Uterus (tissue), 4 donors: ENCODE data around the gene ALG12. TPM values are rescaled to one million over a fixed set of nuclear protein-coding genes. Genes with fewer than 3 reads are reported as not detected.
A peak's percentile ranks its signal among the peaks of the same experiment; 100 is the strongest.

Experiments
- DNase-seq, 2 donors: peaks; one replicate each; pipeline ENCODE4 v3.0.0-alpha.2; 2019 to 2020
- H3K27ac ChIP-seq, 2 donors: fragments of 200-600 bp; sonication (generic); 1 replicate in 1 of 2; 2 replicates in 1 of 2; pipeline ENCODE4 v1.5.1; 2016 to 2018
- H3K27me3 ChIP-seq, 2 donors: fragments of 200-600 bp; sonication (generic); one replicate each; pipeline ENCODE4 v1.5.1; 2018 to 2019; ENCODE audit warnings: control low read depth in 1 of 2
- H3K36me3 ChIP-seq, 2 donors: fragments of 200-600 bp; sonication (generic); one replicate each; pipeline ENCODE4 v1.5.1; 2019; ENCODE audit warnings: control low read depth in 1 of 2
- H3K4me1 ChIP-seq, 2 donors: fragments of 200-600 bp; sonication (generic); one replicate each; pipeline ENCODE4 v1.5.1; 2018 to 2019; ENCODE audit warnings: control low read depth in 1 of 2
- H3K4me3 ChIP-seq, 2 donors: fragments of 200-600 bp; sonication (generic); 1 replicate in 1 of 2; 2 replicates in 1 of 2; pipeline ENCODE4 v1.5.1; 2018 to 2019; ENCODE audit warnings: mild to moderate bottlenecking in 1 of 2
- H3K9me3 ChIP-seq, 2 donors: fragments of 200-600 bp; sonication (generic); one replicate each; pipeline ENCODE4 v1.5.1; 2019; ENCODE audit warnings: control low read depth in 1 of 2
- POLR2A ChIP-seq, 2 donors: fragments of 450-650 bp; IDR thresholded peaks; one replicate each; pipeline ENCODE4 v1.6.1; 2016; ENCODE audit warnings: antibody characterized with exemption in 2 of 2, mild to moderate bottlenecking in 1 of 2, moderate library complexity in 1 of 2
- intact Hi-C: fragments of 100-400 bp; cut with DNase I; formaldehyde crosslinking; loops from one replicate; pipeline ENCODE4 v1.15.1; 2023; ENCODE audit warnings: low total_unique reads
- total RNA-seq, 4 donors: library from RNA; depleted of rRNA in 3 of 4; stranded (reverse); fragments of >200 nt in 3 of 4; gene quantifications; one replicate each; pipeline versions ENCODE4 v1.1.0 to v1.2.4, GENCODE V29; 2014 to 2023
- TF ChIP-seq, protein P1 (sequence below), 4 experiments: fragments of 200-600 bp in 2 of 4; fragments of 450-650 bp in 2 of 4; sonication (generic) in 2 of 4; IDR thresholded peaks; one replicate each; pipeline ENCODE4 v1.5.1; 2016 to 2019; ENCODE audit warnings: antibody characterized with exemption in 4 of 4, mild to moderate bottlenecking in 2 of 4, moderate library complexity in 1 of 4
- donor health status: DM: yes; HTN: yes; CAD: no.

The ALG12 gene
- total RNA-seq, 4 donors from 2014 or later: 11.8 to 22.5 (median 18.3) TPM

DNA sequence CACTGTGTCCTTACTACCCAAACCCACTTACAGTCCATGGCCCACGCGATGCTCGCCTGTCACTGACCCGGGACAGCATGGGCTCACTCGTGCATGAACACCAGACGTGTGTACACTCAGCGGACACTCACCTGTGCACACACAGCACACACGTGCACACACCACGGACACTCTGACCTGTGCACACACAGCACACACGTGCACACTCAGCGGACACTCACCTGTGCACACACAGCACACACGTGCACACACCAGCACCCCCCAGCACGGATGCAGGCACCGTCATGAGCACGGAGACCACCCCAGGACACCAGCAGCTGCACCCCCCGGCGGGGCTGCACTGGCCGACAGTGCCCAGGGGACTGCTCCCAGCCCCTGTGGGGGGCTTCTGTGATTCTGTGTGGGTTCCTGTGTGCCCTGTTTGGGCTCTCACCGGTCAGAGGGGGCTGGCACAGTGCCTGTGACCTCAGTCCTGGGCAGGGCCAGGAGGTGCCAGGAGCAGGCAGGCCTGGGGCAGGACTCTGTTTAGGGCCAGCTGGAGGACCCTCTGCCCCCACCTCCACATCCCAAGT, 20.4 kb upstream of the ALG12 start:
- Histone ChIP-seq H3K36me3 (no peaks in the 10 kb centered on the region), H3K27ac (peak overlapping the region; percentile 22 to 68), H3K4me3 (no peak overlapping the region), H3K9me3 (no peaks in the 10 kb centered on the region), H3K4me1 (peaks cover 0 to 24% of the 10 kb centered on the region in 2 donors), H3K27me3 (no peaks in the 10 kb centered on the region)
- intact Hi-C loops: loop anchor here (5.0 kb wide), 1 partner anchor 34 kb away; no protein-coding TSS in a partner anchor
- no peak for DNase-seq
- TF ChIP-seq, protein P1, sequence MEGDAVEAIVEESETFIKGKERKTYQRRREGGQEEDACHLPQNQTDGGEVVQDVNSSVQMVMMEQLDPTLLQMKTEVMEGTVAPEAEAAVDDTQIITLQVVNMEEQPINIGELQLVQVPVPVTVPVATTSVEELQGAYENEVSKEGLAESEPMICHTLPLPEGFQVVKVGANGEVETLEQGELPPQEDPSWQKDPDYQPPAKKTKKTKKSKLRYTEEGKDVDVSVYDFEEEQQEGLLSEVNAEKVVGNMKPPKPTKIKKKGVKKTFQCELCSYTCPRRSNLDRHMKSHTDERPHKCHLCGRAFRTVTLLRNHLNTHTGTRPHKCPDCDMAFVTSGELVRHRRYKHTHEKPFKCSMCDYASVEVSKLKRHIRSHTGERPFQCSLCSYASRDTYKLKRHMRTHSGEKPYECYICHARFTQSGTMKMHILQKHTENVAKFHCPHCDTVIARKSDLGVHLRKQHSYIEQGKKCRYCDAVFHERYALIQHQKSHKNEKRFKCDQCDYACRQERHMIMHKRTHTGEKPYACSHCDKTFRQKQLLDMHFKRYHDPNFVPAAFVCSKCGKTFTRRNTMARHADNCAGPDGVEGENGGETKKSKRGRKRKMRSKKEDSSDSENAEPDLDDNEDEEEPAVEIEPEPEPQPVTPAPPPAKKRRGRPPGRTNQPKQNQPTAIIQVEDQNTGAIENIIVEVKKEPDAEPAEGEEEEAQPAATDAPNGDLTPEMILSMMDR (IDR thresholded peaks at IDR 0.05): no peak
- TF ChIP-seq POLR2A (IDR thresholded peaks at IDR 0.05): no peak

DNA sequence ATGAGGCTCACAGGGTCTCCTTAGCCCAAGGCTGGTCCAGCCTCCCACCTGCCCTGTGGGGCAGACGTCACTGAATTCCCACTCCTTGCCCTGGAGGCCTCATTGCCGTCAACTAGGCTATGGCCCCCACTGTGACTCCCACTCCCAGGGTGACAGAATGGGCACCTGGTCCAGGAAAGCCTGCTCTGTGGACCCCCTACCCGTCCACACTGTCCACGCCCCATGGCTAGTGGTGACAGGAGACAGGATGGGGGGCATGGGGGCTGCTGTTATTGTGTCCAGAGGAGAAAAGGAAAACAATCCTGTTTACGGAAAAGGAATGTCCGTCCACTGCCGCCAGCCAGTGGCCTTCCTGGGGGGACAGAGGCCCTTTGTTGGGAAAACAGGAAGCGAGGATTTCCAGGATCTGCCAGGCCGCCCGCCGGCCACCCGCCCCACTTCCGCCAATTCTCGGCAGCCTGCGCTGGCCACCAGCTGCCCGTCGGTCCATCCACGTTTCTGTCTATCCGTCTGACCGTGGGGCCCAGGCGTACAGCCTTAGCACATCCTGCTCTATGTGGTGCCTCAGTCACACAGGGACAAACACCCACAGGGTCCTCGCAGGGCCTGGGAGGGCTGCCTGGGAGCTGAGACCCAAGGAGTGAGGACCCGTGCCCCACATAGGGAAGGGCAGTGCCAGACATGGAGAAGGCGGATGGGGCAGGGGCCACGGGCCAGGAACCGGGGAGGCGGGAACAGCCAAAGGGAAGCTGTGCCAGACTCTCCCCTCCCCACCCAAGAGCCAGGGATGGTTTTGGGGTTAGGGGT, 19.7 kb upstream of the ALG12 start:
- Histone ChIP-seq H3K9me3 (no peaks in the 10 kb centered on the region), H3K4me3 (no peak overlapping the region), H3K36me3 (no peaks in the 10 kb centered on the region), H3K27me3 (no peaks in the 10 kb centered on the region), H3K27ac (peak overlapping the region; percentile 68 to 91), H3K4me1 (peaks cover 0 to 27% of the 10 kb centered on the region in 2 donors)
- TF ChIP-seq, protein P1 (IDR thresholded peaks at IDR 0.05): no peak
- TF ChIP-seq POLR2A (IDR thresholded peaks at IDR 0.05): no peak
- intact Hi-C loops: loop anchor here (5.0 kb wide), 1 partner anchor 34 kb away; no protein-coding TSS in a partner anchor
- no peak for DNase-seq

DNA sequence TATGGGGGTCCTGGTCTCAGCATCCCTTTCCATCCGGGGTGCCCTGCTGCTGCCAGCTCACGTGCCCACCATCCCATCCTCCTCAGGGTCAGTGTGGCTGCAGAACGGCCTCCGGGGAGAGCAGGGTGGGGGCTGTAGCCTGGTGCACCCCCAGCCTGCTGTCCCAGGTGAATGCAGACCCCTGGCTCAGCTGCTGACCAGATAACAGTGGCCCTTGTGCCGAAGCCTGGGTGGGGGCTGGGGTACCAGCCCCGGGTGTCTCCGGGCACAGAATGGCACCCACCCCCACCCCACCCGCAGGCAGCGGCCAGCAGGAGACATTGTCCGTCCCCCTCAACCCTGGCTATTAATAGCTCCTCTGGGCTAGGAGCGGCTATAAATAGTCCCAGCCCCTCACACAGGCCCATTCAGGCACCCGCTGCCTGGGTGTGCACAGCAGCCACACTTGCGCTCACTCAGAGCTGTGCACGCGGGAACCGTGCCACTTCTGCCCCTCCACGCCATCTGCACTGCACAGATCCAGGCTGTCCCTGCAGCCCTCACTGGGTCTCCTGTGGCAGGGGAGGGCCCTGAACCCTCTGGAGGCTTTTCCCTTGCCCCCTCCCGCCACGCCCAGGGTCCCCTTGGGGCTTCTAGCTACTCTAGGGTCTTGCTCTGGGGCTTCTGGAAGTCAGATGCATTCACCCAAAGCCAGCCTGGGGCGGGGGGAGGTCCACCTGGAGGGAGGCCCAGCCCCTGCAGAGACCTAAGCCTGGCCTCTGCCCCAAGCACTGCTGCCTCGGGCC, 18.9 kb upstream of the ALG12 start:
- Histone ChIP-seq H3K4me1 (peaks cover 0 to 27% of the 10 kb centered on the region in 2 donors), H3K27ac (peak overlapping the region; percentile 68 to 91), H3K4me3 (no peak overlapping the region), H3K36me3 (no peaks in the 10 kb centered on the region), H3K9me3 (no peaks in the 10 kb centered on the region), H3K27me3 (no peaks in the 10 kb centered on the region)
- no peak for TF ChIP-seq POLR2A (IDR thresholded peaks at IDR 0.05)
- TF ChIP-seq, protein P1 (IDR thresholded peaks at IDR 0.05): no peak
- intact Hi-C loops: loop anchor here (5.0 kb wide), 1 partner anchor 35 kb away; no protein-coding TSS in a partner anchor
- DNase-seq: no peak

DNA sequence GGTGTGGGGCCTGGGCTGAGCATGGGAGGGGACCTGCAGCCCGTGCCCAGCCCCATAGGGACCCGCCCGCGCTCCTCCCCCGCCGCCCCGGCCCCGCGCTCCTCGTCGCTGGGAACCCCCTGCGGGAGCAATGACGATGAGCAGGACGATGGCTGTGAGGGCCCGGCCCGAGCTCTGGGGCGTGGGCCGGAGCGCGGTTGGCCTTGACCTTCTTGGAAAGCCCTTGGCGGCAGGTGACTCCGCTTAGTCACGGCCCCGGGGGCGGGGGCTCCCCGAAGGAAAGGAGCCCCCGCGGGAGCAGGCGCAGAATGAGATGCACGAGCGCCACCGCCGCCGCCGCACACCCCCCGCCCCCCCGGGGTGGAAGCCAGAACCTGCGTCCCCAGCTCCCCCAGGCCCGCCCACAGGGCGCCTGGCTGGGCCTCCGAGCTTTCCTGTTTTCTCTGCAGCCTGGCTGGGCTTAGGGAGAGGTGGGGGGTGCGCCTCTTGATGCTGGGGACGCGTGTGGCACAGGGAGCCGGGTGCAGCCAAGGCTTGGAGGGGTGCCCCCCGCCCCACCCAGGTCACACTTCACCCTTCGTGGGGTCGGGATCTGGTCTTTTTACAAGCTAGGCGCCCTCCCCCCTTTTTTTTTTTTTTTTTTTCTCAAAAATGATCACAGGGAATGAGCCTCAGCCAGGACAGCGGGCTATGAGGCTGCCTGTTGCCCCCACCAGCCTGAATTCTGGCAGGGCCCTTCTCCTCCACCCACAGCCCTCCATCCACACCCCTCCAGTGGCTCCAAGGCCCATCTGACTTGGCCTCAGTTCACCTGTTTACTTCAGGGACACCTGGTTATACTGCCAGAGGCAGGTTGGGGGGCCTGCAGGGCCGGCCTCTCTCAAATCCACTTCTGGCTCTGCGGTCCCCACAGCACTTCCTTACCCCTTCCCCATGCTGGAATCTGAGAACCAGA, 18.1 kb upstream of the ALG12 start:
- intact Hi-C loops: loop anchor here (5.0 kb wide), 1 partner anchor 36 kb away; no protein-coding TSS in a partner anchor
- peaks cover 0 to 27% of the 10 kb centered on the region in 2 donors for H3K4me1 ChIP-seq

More for the DNA sequence above, 18.1 kb upstream of the ALG12 start:
- peak; percentile 95 to 96 for DNase-seq
- no peaks in the 10 kb centered on the region for H3K9me3 ChIP-seq
- peak overlapping the region; percentile 42 to 43 for H3K4me3 ChIP-seq
- H3K27ac ChIP-seq: peak overlapping the region; percentile 64 to 91
- no peaks in the 10 kb centered on the region for H3K36me3 ChIP-seq
- peak in 1 of 2 donors; percentile 55 for TF ChIP-seq POLR2A (IDR thresholded peaks at IDR 0.05)
- TF ChIP-seq, protein P1 (IDR thresholded peaks at IDR 0.05): no peak
- H3K27me3 ChIP-seq: no peaks in the 10 kb centered on the region
